ENCODE data around the gene CDYL2.

GRCh38 chr16:80612461-80613017 is 191.9 kb downstream of the CDYL2 start:
- no peak for TF ChIP-seq CTCF (IDR thresholded peaks at IDR 0.05)
- TF ChIP-seq POLR2A (IDR thresholded peaks at IDR 0.05): no peak
- no peak for TF ChIP-seq POLR2AphosphoS5 (IDR thresholded peaks at IDR 0.05)
- no peak for TF ChIP-seq EP300 (IDR thresholded peaks at IDR 0.05)

All from stomach (tissue), 4 donors.